Measurements from ENCODE around the gene LARP4B. TPM values are rescaled to one million over a fixed set of nuclear protein-coding genes. Genes with fewer than 3 reads are reported as not detected.

Gene LARP4B
- total RNA-seq, 4 donors from 2014 or later, result 17.4 to 76.8 (median 32.2) TPM

- DNase-seq, result no peak
- Histone ChIP-seq H3K4me1 (no peaks in the 10 kb centered on the region), H3K4me3 (no peak overlapping the region), H3K36me3 (no peaks in the 10 kb centered on the region), H3K27ac (no peak overlapping the region), H3K27me3 (no peaks in the 10 kb centered on the region), H3K9me3 (no peaks in the 10 kb centered on the region)
- intact Hi-C loops (cut with DNase I; ENCODE audit: low total_unique reads), result no loop called here
- TF ChIP-seq POLR2A (IDR thresholded peaks at IDR 0.05) (no peak), CTCF (IDR thresholded peaks at IDR 0.05) (no peak)
Measured at GRCh38 chr10:775245-776075, 156.0 kb downstream of the LARP4B start.

DNA sequence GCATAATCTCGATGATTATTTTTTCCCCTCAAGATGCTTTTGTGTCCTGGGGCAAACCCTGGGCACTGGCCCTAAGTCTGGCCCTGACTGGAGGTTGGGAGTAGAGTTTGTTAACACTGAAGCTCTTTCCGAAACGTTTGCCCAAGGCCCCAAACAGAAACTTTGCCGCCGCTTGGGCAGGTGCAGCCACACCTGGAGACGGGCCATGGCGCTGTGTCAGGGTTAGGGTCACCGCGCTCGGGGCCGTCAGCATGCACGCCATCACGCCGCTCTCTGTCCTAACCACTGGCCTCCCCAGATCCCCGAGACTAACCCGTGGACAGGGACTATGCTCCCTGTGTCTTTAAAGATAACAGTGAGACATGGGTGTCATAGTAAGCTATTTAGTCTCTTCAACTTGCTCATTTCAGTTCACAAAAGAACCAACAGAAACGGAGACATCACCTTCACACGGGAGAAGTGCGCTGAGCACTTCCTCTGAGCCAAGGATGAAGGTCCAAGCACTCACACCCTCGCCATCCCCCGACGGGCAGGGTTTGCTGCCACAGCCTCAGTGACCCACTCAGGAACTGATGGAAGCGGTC, 156.8 kb downstream of the LARP4B start:
- intact Hi-C loops (cut with DNase I; ENCODE audit: low total_unique reads), result no loop called here
- DNase-seq, result no peak
- H3K27ac ChIP-seq, result no peak overlapping the region

GRCh38 chr10:774223-774622, 157.3 kb downstream of the LARP4B start:
- no peak overlapping the region for H3K4me3 ChIP-seq
- H3K27me3 ChIP-seq, result no peaks in the 10 kb centered on the region
- H3K9me3 ChIP-seq, result no peaks in the 10 kb centered on the region
- intact Hi-C loops (cut with DNase I; ENCODE audit: low total_unique reads), result no loop called here
- no peak overlapping the region for H3K27ac ChIP-seq
- TF ChIP-seq CTCF (IDR thresholded peaks at IDR 0.05) (no peak), POLR2A (IDR thresholded peaks at IDR 0.05) (no peak)
- DNase-seq, result no peak
- no peaks in the 10 kb centered on the region for H3K4me1 ChIP-seq
- H3K36me3 ChIP-seq, result no peaks in the 10 kb centered on the region

More for the DNA sequence above, 156.8 kb downstream of the LARP4B start:
- H3K4me3 ChIP-seq, result no peak overlapping the region
- H3K36me3 ChIP-seq, result no peaks in the 10 kb centered on the region
- no peaks in the 10 kb centered on the region for H3K4me1 ChIP-seq
- H3K27me3 ChIP-seq, result no peaks in the 10 kb centered on the region
- TF ChIP-seq CTCF (IDR thresholded peaks at IDR 0.05), result no peak
- TF ChIP-seq POLR2A (IDR thresholded peaks at IDR 0.05), result no peak
- no peaks in the 10 kb centered on the region for H3K9me3 ChIP-seq

DNA sequence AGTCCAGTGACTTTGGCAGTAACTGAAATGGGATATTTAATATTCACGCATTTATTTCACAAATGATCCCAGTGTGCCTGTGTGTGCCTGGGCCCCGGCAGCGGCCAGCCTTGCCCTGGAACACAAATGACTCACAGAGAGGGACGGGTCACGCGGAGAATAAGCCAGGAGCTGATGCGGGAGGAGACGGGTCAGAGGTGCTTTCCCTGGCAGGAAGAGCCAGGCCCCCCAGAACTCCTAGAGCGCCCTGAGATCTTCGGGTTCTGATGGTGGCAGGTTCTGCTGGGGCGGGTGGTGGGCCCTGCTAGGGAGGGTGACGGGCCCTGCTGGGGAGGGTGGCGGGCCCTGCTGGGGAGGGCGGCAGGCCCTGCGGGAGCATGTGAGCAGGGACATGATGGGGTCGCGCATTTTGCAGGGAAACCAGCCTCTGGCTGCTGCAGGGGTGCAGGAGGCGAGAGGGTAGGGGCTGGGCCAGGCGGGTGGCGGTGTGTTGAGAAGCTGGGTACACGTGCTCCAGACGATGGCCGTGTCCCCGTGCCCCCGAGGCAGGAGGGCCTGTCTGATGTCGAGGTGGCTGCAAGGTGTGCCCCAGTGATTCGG, 157.8 kb downstream of the LARP4B start:
- no peak for TF ChIP-seq CTCF (IDR thresholded peaks at IDR 0.05)
- TF ChIP-seq POLR2A (IDR thresholded peaks at IDR 0.05), result no peak
- Histone ChIP-seq H3K27me3 (no peaks in the 10 kb centered on the region), H3K4me3 (no peak overlapping the region), H3K9me3 (no peaks in the 10 kb centered on the region), H3K27ac (no peak overlapping the region), H3K4me1 (no peaks in the 10 kb centered on the region), H3K36me3 (no peaks in the 10 kb centered on the region)
- intact Hi-C loops (cut with DNase I; ENCODE audit: low total_unique reads), result no loop called here
- no peak for DNase-seq

DNA sequence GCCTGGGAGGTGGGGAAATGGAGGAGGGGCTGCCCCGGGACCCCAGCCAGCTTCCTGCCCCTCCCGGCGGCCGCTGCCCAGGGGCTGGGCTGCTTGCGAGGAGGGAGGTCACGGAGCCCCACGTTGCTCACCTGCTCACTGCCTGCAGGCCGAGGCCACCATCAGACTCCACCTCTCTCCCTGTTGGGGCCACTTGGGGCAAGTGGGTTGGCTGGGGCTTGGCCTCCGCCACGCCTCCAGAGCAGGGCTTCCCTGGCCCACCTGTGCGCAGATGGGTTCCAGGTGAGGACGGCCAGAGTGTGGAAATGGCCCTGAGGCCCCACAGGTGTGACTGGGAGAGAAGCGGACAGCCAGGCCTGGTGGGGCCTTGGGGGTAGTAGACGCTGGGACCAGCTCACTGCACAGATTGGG, 159.3 kb downstream of the LARP4B start:
- no peak overlapping the region for H3K27ac ChIP-seq
- intact Hi-C loops (cut with DNase I; ENCODE audit: low total_unique reads), result no loop called here
- DNase-seq, result no peak
- TF ChIP-seq POLR2A (IDR thresholded peaks at IDR 0.05) (no peak), CTCF (IDR thresholded peaks at IDR 0.05) (no peak)
- H3K9me3 ChIP-seq, result no peaks in the 10 kb centered on the region
- no peaks in the 10 kb centered on the region for H3K4me1 ChIP-seq
- H3K36me3 ChIP-seq, result no peaks in the 10 kb centered on the region
- H3K27me3 ChIP-seq, result no peaks in the 10 kb centered on the region
- H3K4me3 ChIP-seq, result no peak overlapping the region

Data from uterus (tissue), 4 donors.